ENCODE results near the gene HOXC10.
A peak's percentile ranks its signal among the peaks of the same experiment; 100 is the strongest.

HOXC10 gene

GRCh38 chr12:54033106-54033979 lies 48.4 kb downstream of the HOXC10 start:
- H3K27ac ChIP-seq (ENCODE audit: low read length), result peak overlapping the region; percentile 39
- peaks cover 49% of the 10 kb centered on the region for H3K27me3 ChIP-seq (ENCODE audit: low read depth, low read length)
- H3K4me3 ChIP-seq (ENCODE audit: low read depth in 1 of 2, low read length in 2 of 2), result peak overlapping the region; percentile 62 to 70

GRCh38 chr12:54033980-54034784 lies 49.2 kb downstream of the HOXC10 start:
- no peaks in the 10 kb centered on the region for H3K9me3 ChIP-seq (ENCODE audit: control insufficient read depth in 1 of 2, low read length in 2 of 2)
- H3K36me3 ChIP-seq (ENCODE audit: control insufficient read depth in 1 of 2, insufficient read depth in 2 of 2, low read length in 2 of 2), result no peaks in the 10 kb centered on the region
- peaks cover 49% of the 10 kb centered on the region for H3K27me3 ChIP-seq (ENCODE audit: low read depth, low read length)
- H3K4me1 ChIP-seq (ENCODE audit: control insufficient read depth in 1 of 2, insufficient read depth in 2 of 2, low read length in 2 of 2), result peaks cover 0 to 12% of the 10 kb centered on the region in 2 donors
- peak overlapping the region; percentile 62 to 70 for H3K4me3 ChIP-seq (ENCODE audit: low read depth in 1 of 2, low read length in 2 of 2)
- H3K27ac ChIP-seq (ENCODE audit: low read length), result peak overlapping the region; percentile 39

More at GRCh38 chr12:54033106-54033979, 48.4 kb downstream of the HOXC10 start:
- Histone ChIP-seq H3K4me1 (ENCODE audit: control insufficient read depth in 1 of 2, insufficient read depth in 2 of 2, low read length in 2 of 2) (peaks cover 3 to 8% of the 10 kb centered on the region in 2 donors), H3K9me3 (ENCODE audit: control insufficient read depth in 1 of 2, low read length in 2 of 2) (no peaks in the 10 kb centered on the region), H3K36me3 (ENCODE audit: control insufficient read depth in 1 of 2, insufficient read depth in 2 of 2, low read length in 2 of 2) (no peaks in the 10 kb centered on the region)

- Histone ChIP-seq H3K27me3 (ENCODE audit: low read depth, low read length) (peaks cover 51% of the 10 kb centered on the region), H3K9me3 (ENCODE audit: control insufficient read depth in 1 of 2, low read length in 2 of 2) (no peaks in the 10 kb centered on the region), H3K27ac (ENCODE audit: low read length) (no peak overlapping the region), H3K4me1 (ENCODE audit: control insufficient read depth in 1 of 2, insufficient read depth in 2 of 2, low read length in 2 of 2) (peaks cover 0 to 12% of the 10 kb centered on the region in 2 donors), H3K36me3 (ENCODE audit: control insufficient read depth in 1 of 2, insufficient read depth in 2 of 2, low read length in 2 of 2) (no peaks in the 10 kb centered on the region), H3K4me3 (ENCODE audit: low read depth in 1 of 2, low read length in 2 of 2) (no peak overlapping the region)
Observed at GRCh38 chr12:54034785-54035310, 49.9 kb downstream of the HOXC10 start.

GRCh38 chr12:54035568-54036264 lies 50.8 kb downstream of the HOXC10 start:
- Histone ChIP-seq H3K4me3 (ENCODE audit: low read depth in 1 of 2, low read length in 2 of 2) (no peak overlapping the region), H3K27me3 (ENCODE audit: low read depth, low read length) (peaks cover 50% of the 10 kb centered on the region), H3K9me3 (ENCODE audit: control insufficient read depth in 1 of 2, low read length in 2 of 2) (no peaks in the 10 kb centered on the region), H3K27ac (ENCODE audit: low read length) (no peak overlapping the region), H3K36me3 (ENCODE audit: control insufficient read depth in 1 of 2, insufficient read depth in 2 of 2, low read length in 2 of 2) (no peaks in the 10 kb centered on the region), H3K4me1 (ENCODE audit: control insufficient read depth in 1 of 2, insufficient read depth in 2 of 2, low read length in 2 of 2) (peaks cover 0 to 12% of the 10 kb centered on the region in 2 donors)

GRCh38 chr12:54036620-54037359 lies 51.8 kb downstream of the HOXC10 start:
- no peaks in the 10 kb centered on the region for H3K9me3 ChIP-seq (ENCODE audit: control insufficient read depth in 1 of 2, low read length in 2 of 2)
- no peak overlapping the region for H3K4me3 ChIP-seq (ENCODE audit: low read depth in 1 of 2, low read length in 2 of 2)
- H3K27me3 ChIP-seq (ENCODE audit: low read depth, low read length), result peaks cover 41% of the 10 kb centered on the region
- no peak overlapping the region for H3K27ac ChIP-seq (ENCODE audit: low read length)
- H3K36me3 ChIP-seq (ENCODE audit: control insufficient read depth in 1 of 2, insufficient read depth in 2 of 2, low read length in 2 of 2), result no peaks in the 10 kb centered on the region
- peaks cover 0 to 12% of the 10 kb centered on the region in 2 donors for H3K4me1 ChIP-seq (ENCODE audit: control insufficient read depth in 1 of 2, insufficient read depth in 2 of 2, low read length in 2 of 2)

- Histone ChIP-seq H3K27me3 (ENCODE audit: low read depth, low read length) (peaks cover 36% of the 10 kb centered on the region), H3K4me3 (ENCODE audit: low read depth in 1 of 2, low read length in 2 of 2) (no peak overlapping the region), H3K9me3 (ENCODE audit: control insufficient read depth in 1 of 2, low read length in 2 of 2) (no peaks in the 10 kb centered on the region), H3K4me1 (ENCODE audit: control insufficient read depth in 1 of 2, insufficient read depth in 2 of 2, low read length in 2 of 2) (peaks cover 0 to 12% of the 10 kb centered on the region in 2 donors), H3K27ac (ENCODE audit: low read length) (no peak overlapping the region), H3K36me3 (ENCODE audit: control insufficient read depth in 1 of 2, insufficient read depth in 2 of 2, low read length in 2 of 2) (no peaks in the 10 kb centered on the region)
Observed at GRCh38 chr12:54037360-54038283, 52.7 kb downstream of the HOXC10 start.

- H3K4me3 ChIP-seq (ENCODE audit: low read depth in 1 of 2, low read length in 2 of 2), result no peak overlapping the region
- H3K27ac ChIP-seq (ENCODE audit: low read length), result no peak overlapping the region
- H3K4me1 ChIP-seq (ENCODE audit: control insufficient read depth in 1 of 2, insufficient read depth in 2 of 2, low read length in 2 of 2), result peaks cover 0 to 12% of the 10 kb centered on the region in 2 donors
- H3K36me3 ChIP-seq (ENCODE audit: control insufficient read depth in 1 of 2, insufficient read depth in 2 of 2, low read length in 2 of 2), result no peaks in the 10 kb centered on the region
- no peaks in the 10 kb centered on the region for H3K9me3 ChIP-seq (ENCODE audit: control insufficient read depth in 1 of 2, low read length in 2 of 2)
- peaks cover 30% of the 10 kb centered on the region for H3K27me3 ChIP-seq (ENCODE audit: low read depth, low read length)
Observed at GRCh38 chr12:54038284-54038870, 53.4 kb downstream of the HOXC10 start.

GRCh38 chr12:54038871-54039414 lies 54.0 kb downstream of the HOXC10 start:
- Histone ChIP-seq H3K27me3 (ENCODE audit: low read depth, low read length) (peaks cover 28% of the 10 kb centered on the region), H3K4me1 (ENCODE audit: control insufficient read depth in 1 of 2, insufficient read depth in 2 of 2, low read length in 2 of 2) (peaks cover 0 to 11% of the 10 kb centered on the region in 2 donors), H3K36me3 (ENCODE audit: control insufficient read depth in 1 of 2, insufficient read depth in 2 of 2, low read length in 2 of 2) (no peaks in the 10 kb centered on the region), H3K9me3 (ENCODE audit: control insufficient read depth in 1 of 2, low read length in 2 of 2) (no peaks in the 10 kb centered on the region), H3K27ac (ENCODE audit: low read length) (no peak overlapping the region), H3K4me3 (ENCODE audit: low read depth in 1 of 2, low read length in 2 of 2) (peak overlapping the region in 1 of 2 donors; percentile 3)

- peaks cover 28% of the 10 kb centered on the region for H3K27me3 ChIP-seq (ENCODE audit: low read depth, low read length)
- H3K36me3 ChIP-seq (ENCODE audit: control insufficient read depth in 1 of 2, insufficient read depth in 2 of 2, low read length in 2 of 2), result no peaks in the 10 kb centered on the region
- no peaks in the 10 kb centered on the region for H3K9me3 ChIP-seq (ENCODE audit: control insufficient read depth in 1 of 2, low read length in 2 of 2)
- peak overlapping the region; percentile 5 for H3K27ac ChIP-seq (ENCODE audit: low read length)
- peak overlapping the region in 1 of 2 donors; percentile 3 for H3K4me3 ChIP-seq (ENCODE audit: low read depth in 1 of 2, low read length in 2 of 2)
- peaks cover 0 to 5% of the 10 kb centered on the region in 2 donors for H3K4me1 ChIP-seq (ENCODE audit: control insufficient read depth in 1 of 2, insufficient read depth in 2 of 2, low read length in 2 of 2)
Observed at GRCh38 chr12:54039417-54040147, 54.6 kb downstream of the HOXC10 start.
